Activated T-cell treated with anti-CD3 and anti-CD28 coated beads, Interleukin-2, amount 50 U/mL, for 24 hours (primary cell): ENCODE results near the gene MCUR1.

ENCODE experiments used
- DNase-seq: peaks from one replicate; pipeline ENCODE4 v3.0.0-alpha.2; 2020
- H3K27ac Mint-ChIP-seq: 2 replicates; pipeline ENCODE4 v1.8.0; 2020; ENCODE audit warnings: mild to moderate bottlenecking, mixed read lengths
- H3K27me3 Mint-ChIP-seq: 2 replicates; pipeline ENCODE4 v1.8.0; 2020; ENCODE audit warnings: mixed read lengths
- H3K36me3 Mint-ChIP-seq: 2 replicates; pipeline ENCODE4 v1.8.0; 2020; ENCODE audit warnings: low read depth, mixed read lengths
- H3K4me1 Mint-ChIP-seq: 2 replicates; pipeline ENCODE4 v1.8.0; 2020; ENCODE audit warnings: low read depth, mixed read lengths
- H3K4me3 Mint-ChIP-seq: 2 replicates; pipeline ENCODE4 v1.8.0; 2020; ENCODE audit warnings: mild to moderate bottlenecking, moderate library complexity, mixed read lengths
- H3K9me3 Mint-ChIP-seq: 2 replicates; pipeline ENCODE4 v1.8.0; 2020; ENCODE audit warnings: mixed read lengths

The MCUR1 gene

DNA sequence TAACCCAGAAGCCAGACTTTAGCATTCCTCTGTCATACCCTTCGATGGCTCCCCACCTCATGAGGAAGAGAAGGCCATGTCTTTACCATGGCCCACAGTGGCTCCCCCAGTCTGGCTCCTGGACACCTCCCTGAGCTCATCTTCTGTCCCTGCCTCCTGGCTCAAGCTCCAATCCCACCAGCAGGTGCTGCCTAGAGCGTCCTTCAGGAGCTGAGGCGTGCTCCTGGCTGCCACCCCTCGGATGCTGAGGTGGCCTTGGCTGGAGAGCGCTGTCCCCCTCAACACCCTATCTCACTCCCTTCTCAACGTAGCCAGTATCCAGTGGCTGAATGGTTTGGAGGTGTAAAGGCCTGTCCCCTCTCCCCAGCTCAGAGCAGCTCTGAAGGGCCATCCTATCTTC lies 55.3 kb downstream of the MCUR1 start:
- Mint-ChIP-seq H3K36me3 (no peaks in the 10 kb centered on the region), H3K27me3 (no peaks in the 10 kb centered on the region), H3K4me1 (peaks cover 28% of the 10 kb centered on the region), H3K27ac (no peak overlapping the region), H3K4me3 (no peak overlapping the region), H3K9me3 (peaks cover 9% of the 10 kb centered on the region)
- DNase-seq: no peak

DNA sequence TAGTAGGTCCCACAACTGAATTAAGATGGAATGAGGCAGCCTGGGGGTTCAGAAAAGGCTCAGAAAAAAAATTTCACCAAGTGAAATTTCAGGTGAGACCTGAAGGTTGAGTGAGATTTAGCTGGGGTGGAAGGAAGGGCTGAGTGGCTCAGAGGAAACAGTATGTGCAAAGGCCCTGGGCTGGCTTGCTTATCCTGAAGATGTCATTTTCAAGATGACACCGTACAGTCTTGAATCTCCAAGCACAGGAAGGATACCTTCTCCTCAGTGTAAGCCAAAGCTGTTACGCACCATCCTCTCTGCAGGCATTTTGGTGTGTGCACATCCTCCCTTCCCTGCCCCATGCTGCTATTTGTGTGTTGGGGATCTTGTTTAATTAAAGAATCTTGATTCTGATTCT lies 59.7 kb downstream of the MCUR1 start:
- Mint-ChIP-seq H3K27me3 (no peaks in the 10 kb centered on the region), H3K9me3 (no peaks in the 10 kb centered on the region), H3K36me3 (no peaks in the 10 kb centered on the region), H3K4me1 (peaks cover 5% of the 10 kb centered on the region), H3K4me3 (no peak overlapping the region), H3K27ac (no peak overlapping the region)
- no peak for DNase-seq

DNA sequence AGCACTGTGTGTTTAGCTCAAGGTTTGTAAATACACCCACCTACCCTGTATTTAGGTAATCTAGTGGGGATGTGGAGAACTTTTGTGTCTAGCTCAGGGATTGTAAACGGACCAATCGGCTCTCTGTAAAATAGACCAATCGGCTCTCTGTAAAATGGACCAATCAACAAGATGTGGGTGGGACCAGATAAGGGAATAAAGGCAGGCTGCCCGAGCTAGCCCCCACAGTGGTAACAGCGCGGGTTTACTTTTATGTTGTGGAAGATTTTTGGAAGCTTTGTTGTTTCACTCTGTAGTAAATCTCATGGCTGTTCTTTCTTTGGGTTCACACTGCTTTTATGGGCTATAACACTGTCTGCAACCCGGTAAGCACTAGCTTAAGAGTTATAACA lies 70.6 kb downstream of the MCUR1 start:
- no peaks in the 10 kb centered on the region for H3K27me3 Mint-ChIP-seq
- peaks cover 16% of the 10 kb centered on the region for H3K4me1 Mint-ChIP-seq
- no peak for DNase-seq
- no peaks in the 10 kb centered on the region for H3K9me3 Mint-ChIP-seq
- no peaks in the 10 kb centered on the region for H3K36me3 Mint-ChIP-seq
- H3K4me3 Mint-ChIP-seq: no peak overlapping the region
- H3K27ac Mint-ChIP-seq: no peak overlapping the region

DNA sequence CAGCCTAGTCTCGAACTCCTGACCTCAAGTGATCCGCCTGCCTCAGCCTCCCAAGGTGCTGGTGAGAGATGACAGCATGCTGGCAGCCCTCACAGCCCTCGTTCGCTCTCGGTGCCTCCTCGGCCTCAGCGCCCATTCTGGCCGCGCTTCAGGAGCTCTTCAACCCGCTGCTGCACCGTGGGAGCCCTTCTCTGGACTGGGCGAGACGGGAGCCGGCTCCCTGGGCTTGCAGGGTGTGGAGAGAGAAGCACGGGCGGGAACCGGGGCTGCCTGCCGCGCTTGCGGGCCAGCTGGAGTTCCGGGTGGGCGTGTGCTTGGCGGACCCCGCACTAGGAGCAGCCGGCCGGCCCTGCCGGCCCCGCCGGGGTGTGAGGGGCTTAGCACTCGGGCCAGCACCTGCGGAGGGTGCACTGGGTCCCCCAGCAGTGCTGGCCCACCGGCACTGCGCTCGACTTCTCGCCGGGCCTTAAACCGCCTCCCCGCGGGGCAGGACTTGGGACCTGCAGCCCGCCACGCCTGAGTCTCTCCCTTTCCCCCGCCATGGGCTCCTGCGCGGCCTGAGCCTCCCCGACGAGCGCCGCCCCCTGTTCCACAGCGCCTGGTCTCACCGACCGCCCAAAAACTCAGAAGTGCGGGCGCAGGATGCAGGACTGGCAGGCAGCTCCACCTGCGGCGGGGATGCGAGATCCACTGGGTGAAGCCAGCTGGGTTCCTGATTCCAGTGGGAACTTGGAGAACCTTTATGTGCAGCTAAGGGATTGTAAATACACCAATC lies 71.2 kb downstream of the MCUR1 start:
- Mint-ChIP-seq H3K9me3 (no peaks in the 10 kb centered on the region), H3K4me3 (peak overlapping the region; percentile 46), H3K27ac (no peak overlapping the region), H3K36me3 (no peaks in the 10 kb centered on the region), H3K27me3 (no peaks in the 10 kb centered on the region), H3K4me1 (peaks cover 13% of the 10 kb centered on the region)
- DNase-seq: no peak

DNA sequence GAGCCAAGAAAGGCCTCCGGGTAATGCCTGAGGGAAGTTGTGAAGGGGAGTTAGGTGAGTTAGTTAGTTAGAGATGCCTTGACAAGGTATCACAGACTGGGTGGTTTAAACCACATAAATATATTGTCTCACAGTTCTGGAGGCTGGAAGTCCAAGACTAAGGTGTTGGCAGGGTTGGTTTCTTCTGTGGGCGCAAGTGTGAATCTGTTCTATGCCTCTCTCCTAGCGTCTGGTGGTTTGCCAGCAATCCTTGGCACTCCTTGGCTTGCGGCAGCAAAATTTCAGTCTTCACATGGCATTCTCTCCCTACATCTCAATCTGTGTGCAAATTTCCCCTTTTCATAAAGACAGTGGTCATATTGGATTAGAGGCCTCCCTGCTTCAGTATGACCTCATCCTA lies 73.0 kb downstream of the MCUR1 start:
- Mint-ChIP-seq H3K27ac (no peak overlapping the region), H3K4me3 (no peak overlapping the region), H3K9me3 (no peaks in the 10 kb centered on the region), H3K36me3 (no peaks in the 10 kb centered on the region), H3K27me3 (no peaks in the 10 kb centered on the region), H3K4me1 (peaks cover 3% of the 10 kb centered on the region)
- DNase-seq: no peak
